ENCODE data around the gene MITF.

The MITF gene

DNA sequence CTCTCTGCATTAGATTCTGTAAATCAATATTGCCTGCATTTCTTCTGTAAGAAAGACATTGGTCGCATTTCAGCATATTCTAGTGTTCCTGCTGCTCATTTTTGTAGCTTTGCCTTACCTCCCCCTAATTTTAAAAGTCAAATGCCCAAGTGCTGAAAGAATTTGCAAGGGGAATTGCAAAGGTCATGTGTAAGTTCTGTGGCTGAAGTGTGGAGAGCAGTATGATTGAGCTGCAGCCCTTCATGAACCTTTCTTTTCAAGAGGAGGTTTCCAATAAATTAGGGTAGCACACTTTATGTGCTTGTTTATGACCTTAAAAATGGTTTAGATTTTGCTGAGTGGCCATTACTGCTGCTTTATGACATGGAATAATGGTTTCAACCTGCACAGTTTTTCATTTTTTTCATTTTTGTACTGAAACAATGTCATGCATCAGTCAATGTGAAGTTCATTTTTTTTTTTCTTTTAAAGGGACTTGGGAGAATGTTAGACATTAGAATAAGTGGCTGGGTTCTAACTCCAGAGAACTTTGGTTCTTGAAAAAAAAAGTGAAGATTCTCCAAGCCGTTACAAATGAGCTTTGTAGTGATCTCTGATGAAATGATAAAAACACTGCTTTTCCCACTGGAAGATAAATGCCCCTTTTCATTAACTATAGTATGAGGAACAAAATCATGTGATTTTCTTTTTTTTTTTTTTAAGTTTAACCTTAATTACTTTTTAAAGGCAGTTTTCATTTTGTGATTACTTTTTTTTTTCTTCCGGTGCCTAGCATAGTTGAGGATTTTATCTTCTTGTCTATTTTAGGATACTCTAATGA is 99.6 kb downstream of the MITF start:
- H3K9me3 ChIP-seq (ENCODE audit: control insufficient read depth, insufficient read depth, low read length): no peaks in the 10 kb centered on the region
- no peaks in the 10 kb centered on the region for H3K27me3 ChIP-seq (ENCODE audit: control insufficient read depth, insufficient read depth, low read length)
- H3K27ac ChIP-seq (ENCODE audit: low read depth, low read length): no peak overlapping the region
- H3K36me3 ChIP-seq (ENCODE audit: control insufficient read depth, insufficient read depth, low read length): no peaks in the 10 kb centered on the region
- no peak overlapping the region for H3K4me3 ChIP-seq (ENCODE audit: low read depth, low read length)
- H3K4me1 ChIP-seq (ENCODE audit: control insufficient read depth, insufficient read depth, low read length): peaks cover 2% of the 10 kb centered on the region; the same call in 1 of the 2 replicates
- H3K9ac ChIP-seq (ENCODE audit: low read depth, low read length): no peak overlapping the region

DNA sequence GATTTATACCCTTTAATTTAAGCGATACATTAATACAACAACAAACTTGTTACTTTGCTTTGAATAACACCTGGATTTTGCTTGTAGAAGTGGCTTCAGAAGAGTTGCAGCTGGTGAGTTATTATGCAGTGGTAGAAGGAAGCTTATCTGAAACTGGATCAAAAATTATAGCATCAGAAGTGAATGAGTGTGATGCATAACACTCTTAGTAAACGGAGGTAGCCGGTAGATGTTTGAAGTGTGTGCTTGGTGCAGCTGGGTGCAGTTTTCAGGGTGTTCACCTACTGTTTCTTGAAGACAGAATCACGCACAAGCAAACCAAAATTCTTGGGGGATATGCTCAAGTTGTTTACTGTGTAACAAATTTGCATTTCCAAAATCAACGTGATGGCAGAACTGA is 103.1 kb downstream of the MITF start:
- no peak overlapping the region for H3K4me3 ChIP-seq (ENCODE audit: low read depth, low read length)
- H3K27me3 ChIP-seq (ENCODE audit: control insufficient read depth, insufficient read depth, low read length): no peaks in the 10 kb centered on the region
- H3K9me3 ChIP-seq (ENCODE audit: control insufficient read depth, insufficient read depth, low read length): no peaks in the 10 kb centered on the region
- no peak overlapping the region for H3K9ac ChIP-seq (ENCODE audit: low read depth, low read length)
- peaks cover 2% of the 10 kb centered on the region; the same call in 1 of the 2 replicates for H3K4me1 ChIP-seq (ENCODE audit: control insufficient read depth, insufficient read depth, low read length)
- no peak overlapping the region for H3K27ac ChIP-seq (ENCODE audit: low read depth, low read length)
- no peaks in the 10 kb centered on the region for H3K36me3 ChIP-seq (ENCODE audit: control insufficient read depth, insufficient read depth, low read length)

GRCh38 chr3:69842789-69843188 is 103.5 kb downstream of the MITF start:
- Histone ChIP-seq H3K9ac (ENCODE audit: low read depth, low read length) (no peak overlapping the region), H3K27ac (ENCODE audit: low read depth, low read length) (no peak overlapping the region), H3K4me1 (ENCODE audit: control insufficient read depth, insufficient read depth, low read length) (peaks cover 2% of the 10 kb centered on the region; the same call in 1 of the 2 replicates), H3K9me3 (ENCODE audit: control insufficient read depth, insufficient read depth, low read length) (no peaks in the 10 kb centered on the region), H3K27me3 (ENCODE audit: control insufficient read depth, insufficient read depth, low read length) (no peaks in the 10 kb centered on the region), H3K36me3 (ENCODE audit: control insufficient read depth, insufficient read depth, low read length) (no peaks in the 10 kb centered on the region), H3K4me3 (ENCODE audit: low read depth, low read length) (no peak overlapping the region)

- Histone ChIP-seq H3K27me3 (ENCODE audit: control insufficient read depth, insufficient read depth, low read length) (no peaks in the 10 kb centered on the region), H3K27ac (ENCODE audit: low read depth, low read length) (no peak overlapping the region), H3K36me3 (ENCODE audit: control insufficient read depth, insufficient read depth, low read length) (no peaks in the 10 kb centered on the region), H3K4me1 (ENCODE audit: control insufficient read depth, insufficient read depth, low read length) (no peaks in the 10 kb centered on the region), H3K4me3 (ENCODE audit: low read depth, low read length) (no peak overlapping the region), H3K9ac (ENCODE audit: low read depth, low read length) (no peak overlapping the region), H3K9me3 (ENCODE audit: control insufficient read depth, insufficient read depth, low read length) (no peaks in the 10 kb centered on the region)
Measured at GRCh38 chr3:69844706-69845105, 105.4 kb downstream of the MITF start.

DNA sequence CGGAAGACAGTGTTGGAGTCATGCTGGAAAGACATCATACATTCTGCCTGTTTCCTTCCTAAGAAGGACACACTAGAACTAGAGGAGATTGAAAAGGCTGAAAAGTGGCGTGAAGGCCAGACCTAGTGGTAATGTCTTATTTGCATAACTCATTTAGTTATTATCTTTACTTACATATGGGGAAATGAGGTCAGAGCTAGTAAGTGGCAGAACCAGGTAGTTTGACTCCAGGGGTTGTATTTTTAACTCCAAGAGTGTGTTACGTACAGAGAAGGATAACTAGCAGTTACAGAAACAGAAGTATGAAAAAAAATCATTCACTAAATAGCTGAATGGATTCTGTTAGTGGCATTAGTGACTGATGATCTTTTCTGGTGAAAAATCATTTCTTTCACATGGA is 108.0 kb downstream of the MITF start:
- H3K4me1 ChIP-seq (ENCODE audit: control insufficient read depth, insufficient read depth, low read length): no peaks in the 10 kb centered on the region
- H3K27ac ChIP-seq (ENCODE audit: low read depth, low read length): no peak overlapping the region
- no peaks in the 10 kb centered on the region for H3K9me3 ChIP-seq (ENCODE audit: control insufficient read depth, insufficient read depth, low read length)
- H3K9ac ChIP-seq (ENCODE audit: low read depth, low read length): no peak overlapping the region
- no peak overlapping the region for H3K4me3 ChIP-seq (ENCODE audit: low read depth, low read length)
- no peaks in the 10 kb centered on the region for H3K27me3 ChIP-seq (ENCODE audit: control insufficient read depth, insufficient read depth, low read length)
- H3K36me3 ChIP-seq (ENCODE audit: control insufficient read depth, insufficient read depth, low read length): no peaks in the 10 kb centered on the region

DNA sequence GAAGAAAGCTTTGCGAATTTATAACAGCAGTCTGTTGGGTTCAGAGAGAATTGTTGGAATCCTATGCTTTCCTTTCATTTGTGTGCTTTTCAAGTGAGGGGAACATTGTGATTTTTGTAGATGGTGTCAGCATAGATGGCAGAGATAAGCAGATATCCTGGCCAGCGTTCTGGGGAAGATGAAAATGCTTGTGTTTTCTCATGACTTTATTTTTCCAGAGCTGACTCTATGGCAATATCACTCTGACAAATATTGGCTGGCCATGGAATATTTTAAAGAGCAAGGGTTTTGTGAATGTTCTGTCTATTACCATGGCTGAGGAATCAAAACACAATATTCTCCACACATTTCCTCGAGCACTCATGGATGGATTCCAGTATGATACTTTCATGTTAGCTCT is 108.8 kb downstream of the MITF start:
- no peaks in the 10 kb centered on the region for H3K9me3 ChIP-seq (ENCODE audit: control insufficient read depth, insufficient read depth, low read length)
- H3K4me1 ChIP-seq (ENCODE audit: control insufficient read depth, insufficient read depth, low read length): no peaks in the 10 kb centered on the region
- no peak overlapping the region for H3K27ac ChIP-seq (ENCODE audit: low read depth, low read length)
- no peaks in the 10 kb centered on the region for H3K36me3 ChIP-seq (ENCODE audit: control insufficient read depth, insufficient read depth, low read length)
- H3K9ac ChIP-seq (ENCODE audit: low read depth, low read length): no peak overlapping the region
- H3K27me3 ChIP-seq (ENCODE audit: control insufficient read depth, insufficient read depth, low read length): no peaks in the 10 kb centered on the region
- H3K4me3 ChIP-seq (ENCODE audit: low read depth, low read length): no peak overlapping the region

DNA sequence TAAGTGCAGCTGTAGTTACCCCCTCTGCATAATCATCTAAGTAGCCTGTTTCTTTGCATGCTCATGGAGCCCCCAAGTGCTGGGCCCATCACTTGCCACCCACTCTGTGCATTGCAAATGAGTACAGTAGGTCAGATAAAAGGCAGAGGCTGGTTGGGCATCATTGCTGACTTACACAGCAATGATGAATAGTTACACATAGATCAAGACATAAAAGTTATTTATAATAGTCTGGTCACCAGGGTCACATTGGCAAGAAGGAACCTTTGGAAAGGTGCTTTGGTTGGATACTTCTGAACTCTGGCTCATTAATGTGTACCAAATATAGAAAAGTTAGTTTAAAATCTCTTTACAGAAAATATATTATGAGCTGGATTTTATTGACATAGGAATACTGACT is 111.6 kb downstream of the MITF start:
- Histone ChIP-seq H3K36me3 (ENCODE audit: control insufficient read depth, insufficient read depth, low read length) (no peaks in the 10 kb centered on the region), H3K9me3 (ENCODE audit: control insufficient read depth, insufficient read depth, low read length) (no peaks in the 10 kb centered on the region), H3K4me1 (ENCODE audit: control insufficient read depth, insufficient read depth, low read length) (no peaks in the 10 kb centered on the region; the same call in 1 of the 2 replicates), H3K4me3 (ENCODE audit: low read depth, low read length) (no peak overlapping the region), H3K27ac (ENCODE audit: low read depth, low read length) (no peak overlapping the region), H3K9ac (ENCODE audit: low read depth, low read length) (no peak overlapping the region), H3K27me3 (ENCODE audit: control insufficient read depth, insufficient read depth, low read length) (no peaks in the 10 kb centered on the region)

- Histone ChIP-seq H3K36me3 (ENCODE audit: control insufficient read depth, insufficient read depth, low read length) (no peaks in the 10 kb centered on the region), H3K4me3 (ENCODE audit: low read depth, low read length) (no peak overlapping the region), H3K9ac (ENCODE audit: low read depth, low read length) (no peak overlapping the region), H3K9me3 (ENCODE audit: control insufficient read depth, insufficient read depth, low read length) (no peaks in the 10 kb centered on the region), H3K27me3 (ENCODE audit: control insufficient read depth, insufficient read depth, low read length) (no peaks in the 10 kb centered on the region), H3K4me1 (ENCODE audit: control insufficient read depth, insufficient read depth, low read length) (no peaks in the 10 kb centered on the region; the same call in 1 of the 2 replicates), H3K27ac (ENCODE audit: low read depth, low read length) (no peak overlapping the region)
Measured at GRCh38 chr3:69853027-69853426, 113.8 kb downstream of the MITF start.

DNA sequence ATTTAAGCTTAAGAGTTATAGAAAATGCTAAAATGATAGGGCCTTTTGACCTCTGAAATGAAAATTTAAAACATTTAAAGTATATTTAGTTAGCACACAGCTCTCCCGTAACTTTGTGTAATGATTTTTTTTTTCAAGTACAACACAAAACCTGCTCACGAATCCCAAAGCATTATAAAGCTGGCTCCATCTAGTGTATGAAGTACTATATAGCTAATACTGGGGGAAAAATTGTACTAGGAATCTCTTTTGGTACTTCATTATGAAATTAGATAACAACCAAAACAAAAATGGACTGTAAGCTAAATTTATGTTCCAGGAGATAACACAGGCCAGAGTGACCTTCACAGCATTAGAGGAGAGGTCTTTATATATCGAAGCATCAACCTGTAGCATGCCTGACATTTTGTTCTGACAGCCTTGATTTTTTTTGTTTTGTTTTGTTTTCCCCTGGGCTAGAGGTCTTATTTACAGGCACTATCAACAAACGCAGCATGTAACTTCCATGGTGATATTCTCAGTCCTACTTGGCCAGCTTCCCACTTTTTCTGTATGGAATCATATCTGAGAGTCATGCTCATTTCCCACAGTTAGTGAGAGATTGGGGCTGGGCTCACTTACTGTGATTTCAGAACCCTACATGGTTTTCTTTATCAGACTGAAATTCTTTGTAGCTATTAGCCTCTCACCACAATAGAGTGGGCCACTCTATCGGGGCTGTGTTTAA is 116.3 kb downstream of the MITF start:
- H3K36me3 ChIP-seq (ENCODE audit: control insufficient read depth, insufficient read depth, low read length): no peaks in the 10 kb centered on the region

DNA sequence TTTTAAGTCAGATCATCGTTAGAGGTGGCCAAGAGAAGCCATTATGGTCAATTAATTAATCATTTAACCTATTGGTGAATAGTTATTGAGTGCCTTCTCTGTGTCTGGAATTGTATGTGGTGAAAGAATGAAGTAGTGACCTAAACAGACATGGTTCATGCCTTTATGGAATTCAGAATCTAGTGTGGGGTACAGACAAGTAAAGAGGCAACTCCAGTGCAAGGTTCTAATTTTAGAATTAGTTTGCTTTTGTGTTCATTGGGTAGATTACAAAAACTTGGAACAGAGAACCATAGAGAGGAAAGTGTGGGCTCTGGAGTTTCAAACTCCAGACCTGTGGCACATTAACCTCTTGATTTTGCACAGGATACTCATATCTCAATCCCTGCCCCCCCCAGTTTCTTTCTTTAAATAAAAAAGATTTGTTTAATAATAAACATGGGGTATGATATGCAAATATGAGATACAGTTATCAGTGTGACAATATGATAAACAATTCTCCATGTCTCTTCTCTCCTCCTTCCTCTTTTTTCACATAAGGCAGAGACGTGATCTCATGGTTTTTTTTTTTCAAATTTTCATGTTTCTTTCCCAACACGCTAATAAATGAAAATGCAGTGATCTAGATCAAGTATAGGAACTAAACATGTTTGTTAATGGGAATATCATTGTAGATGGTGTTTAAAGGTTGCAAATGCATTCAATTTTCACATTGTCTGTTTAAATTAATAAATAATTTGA is 117.9 kb downstream of the MITF start:
- no peak overlapping the region for H3K4me3 ChIP-seq (ENCODE audit: low read depth, low read length)
- no peak overlapping the region for H3K27ac ChIP-seq (ENCODE audit: low read depth, low read length)
- H3K9me3 ChIP-seq (ENCODE audit: control insufficient read depth, insufficient read depth, low read length): no peaks in the 10 kb centered on the region
- no peak overlapping the region for H3K9ac ChIP-seq (ENCODE audit: low read depth, low read length)
- H3K4me1 ChIP-seq (ENCODE audit: control insufficient read depth, insufficient read depth, low read length): no peaks in the 10 kb centered on the region; the same call in 1 of the 2 replicates
- no peaks in the 10 kb centered on the region for H3K36me3 ChIP-seq (ENCODE audit: control insufficient read depth, insufficient read depth, low read length)
- H3K27me3 ChIP-seq (ENCODE audit: control insufficient read depth, insufficient read depth, low read length): no peaks in the 10 kb centered on the region

More for the DNA sequence above, 116.3 kb downstream of the MITF start:
- no peak overlapping the region for H3K27ac ChIP-seq (ENCODE audit: low read depth, low read length)
- H3K27me3 ChIP-seq (ENCODE audit: control insufficient read depth, insufficient read depth, low read length): no peaks in the 10 kb centered on the region
- no peaks in the 10 kb centered on the region for H3K9me3 ChIP-seq (ENCODE audit: control insufficient read depth, insufficient read depth, low read length)
- H3K4me3 ChIP-seq (ENCODE audit: low read depth, low read length): no peak overlapping the region
- H3K9ac ChIP-seq (ENCODE audit: low read depth, low read length): no peak overlapping the region
- H3K4me1 ChIP-seq (ENCODE audit: control insufficient read depth, insufficient read depth, low read length): no peaks in the 10 kb centered on the region; the same call in 1 of the 2 replicates

All from HUES48 (cell line).